WERI-Rb-1 (cell line): ENCODE measurements around the gene ADAP2.
"Not testable (repeated sequence)": the region's sequence is repeated elsewhere in the genome, so short reads cannot be mapped to it uniquely, and the experiment has no call there.

Experiments
- DNase-seq: peaks from one replicate; pipeline ENCODE4 v3.0.0-alpha.2; 2020
- H3K27ac ChIP-seq: fragments of 250-450 bp; sonication (Bioruptor Pico); 2 replicates; pipeline ENCODE4 v1.5.1; 2020; ENCODE audit warnings: mild to moderate bottlenecking, moderate library complexity
- H3K27me3 ChIP-seq: fragments of 250-450 bp; sonication (Bioruptor Pico); 2 replicates; pipeline ENCODE4 v1.5.1; 2021; ENCODE audit warnings: mild to moderate bottlenecking, low read depth, moderate library complexity; ENCODE audit not compliant: insufficient read depth, severe bottlenecking
- H3K36me3 ChIP-seq: fragments of 250-450 bp; sonication (Bioruptor Pico); 2 replicates; pipeline ENCODE4 v1.5.1; 2020; ENCODE audit warnings: mild to moderate bottlenecking, moderate library complexity
- H3K4me3 ChIP-seq: 2 replicates; pipeline ENCODE4 v1.5.1; 2011; ENCODE audit warnings: low read depth, mild to moderate bottlenecking, control low read depth, low read length
- H3K9me3 ChIP-seq: fragments of 250-450 bp; sonication (Bioruptor Pico); 2 replicates; pipeline ENCODE4 v1.5.1; 2021; ENCODE audit warnings: mild to moderate bottlenecking, moderate library complexity; ENCODE audit not compliant: severe bottlenecking
- CTCF ChIP-seq: IDR thresholded peaks from 2 replicates; pipeline ENCODE4 v1.5.1; 2011; ENCODE audit warnings: low read depth, mild to moderate bottlenecking, control low read depth, inconsistent platforms, low read length

Gene ADAP2

GRCh38 chr17:30970831-30971567 is 49.3 kb downstream of the ADAP2 start, which contains the start of gene RNF135:
TSS of gene RNF135 (plus strand) at chr17:30971039. CDS start at chr17:30971074, 35 bp downstream.
- H3K36me3 ChIP-seq = no peaks in the 10 kb centered on the region
- H3K4me3 ChIP-seq = no peak within 1 kb of the TSS

GRCh38 chr17:30975042-30975820 is 53.5 kb downstream of the ADAP2 start:
- H3K27ac ChIP-seq = no peak overlapping the region
- no peak overlapping the region for H3K4me3 ChIP-seq
- TF ChIP-seq CTCF = no peak
- H3K36me3 ChIP-seq = no peaks in the 10 kb centered on the region
- no peaks in the 10 kb centered on the region for H3K27me3 ChIP-seq
- no peak for DNase-seq
- H3K9me3 ChIP-seq = no peaks in the 10 kb centered on the region

More at GRCh38 chr17:30970831-30971567, 49.3 kb downstream of the ADAP2 start, which contains the start of gene RNF135:
- no peaks in the 10 kb centered on the region for H3K27me3 ChIP-seq
- no peak within 1 kb of the TSS for H3K27ac ChIP-seq
- H3K9me3 ChIP-seq = no peaks in the 10 kb centered on the region
- no peak for DNase-seq
- no peak for TF ChIP-seq CTCF

DNA sequence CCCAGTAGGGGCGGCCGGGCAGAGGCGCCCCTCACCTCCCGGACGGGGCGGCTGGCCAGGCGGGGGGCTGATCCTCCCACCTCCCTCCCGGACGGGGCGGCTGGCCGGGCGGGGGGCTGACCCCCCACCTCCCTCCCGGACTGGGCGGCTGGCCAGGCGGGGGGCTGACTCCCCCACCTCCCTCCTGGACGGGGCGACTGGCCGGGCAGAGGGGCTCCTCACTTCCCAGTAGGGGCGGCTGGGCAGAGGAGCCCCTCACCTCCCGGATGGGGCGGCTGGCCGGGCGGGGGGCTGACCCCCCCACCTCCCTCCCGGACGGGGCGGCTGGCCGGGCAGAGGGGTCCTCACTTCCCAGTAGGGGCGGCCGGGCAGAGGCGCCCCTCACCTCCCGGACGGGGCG is 58.2 kb downstream of the ADAP2 start:
- not testable (repeated sequence) for H3K27ac ChIP-seq, H3K36me3 ChIP-seq, DNase-seq, H3K4me3 ChIP-seq, H3K27me3 ChIP-seq, H3K9me3 ChIP-seq

- Histone ChIP-seq H3K27ac (no peak overlapping the region), H3K36me3 (no peaks in the 10 kb centered on the region), H3K27me3 (no peaks in the 10 kb centered on the region), H3K4me3 (no peak overlapping the region), H3K9me3 (no peaks in the 10 kb centered on the region)
- DNase-seq = no peak
- no peak for TF ChIP-seq CTCF
Observed at GRCh38 chr17:30981531-30982519, 60.1 kb downstream of the ADAP2 start.

DNA sequence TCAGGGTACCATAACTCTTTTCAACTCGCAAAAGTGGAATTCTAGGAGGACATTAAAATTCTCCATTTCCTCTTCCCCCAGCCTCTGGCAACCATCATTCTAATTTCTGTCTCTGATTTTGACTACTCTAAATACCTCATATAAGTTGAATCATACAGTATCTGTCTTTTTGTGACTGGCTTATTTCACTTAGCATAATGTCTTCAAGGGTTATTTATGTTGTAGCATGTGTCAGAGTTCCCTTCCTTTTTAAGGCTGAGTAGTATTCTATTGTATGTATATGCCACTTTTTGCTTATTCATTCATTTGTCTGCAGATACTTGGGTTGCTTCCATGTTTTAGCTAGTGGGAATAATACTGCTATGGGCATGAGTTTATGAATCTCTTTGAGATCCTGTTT is 61.1 kb downstream of the ADAP2 start:
- no peak for DNase-seq
- no peaks in the 10 kb centered on the region for H3K27me3 ChIP-seq
- no peak overlapping the region for H3K4me3 ChIP-seq
- no peak for TF ChIP-seq CTCF
- H3K27ac ChIP-seq = no peak overlapping the region
- no peaks in the 10 kb centered on the region for H3K36me3 ChIP-seq
- no peaks in the 10 kb centered on the region for H3K9me3 ChIP-seq
